NCI-H446 treated with DMSO at 0.1 percent for 48 hours (cell line): Measurements from ENCODE around the gene RGS10.
"Not testable (repeated sequence)": the region's sequence is repeated elsewhere in the genome, so short reads cannot be mapped to it uniquely, and the experiment has no call there.

ENCODE experiments used
- DNase-seq: peaks from one replicate; lab custom pipeline; 2025; lab: John Stamatoyannopoulos, UW

Gene RGS10

DNA sequence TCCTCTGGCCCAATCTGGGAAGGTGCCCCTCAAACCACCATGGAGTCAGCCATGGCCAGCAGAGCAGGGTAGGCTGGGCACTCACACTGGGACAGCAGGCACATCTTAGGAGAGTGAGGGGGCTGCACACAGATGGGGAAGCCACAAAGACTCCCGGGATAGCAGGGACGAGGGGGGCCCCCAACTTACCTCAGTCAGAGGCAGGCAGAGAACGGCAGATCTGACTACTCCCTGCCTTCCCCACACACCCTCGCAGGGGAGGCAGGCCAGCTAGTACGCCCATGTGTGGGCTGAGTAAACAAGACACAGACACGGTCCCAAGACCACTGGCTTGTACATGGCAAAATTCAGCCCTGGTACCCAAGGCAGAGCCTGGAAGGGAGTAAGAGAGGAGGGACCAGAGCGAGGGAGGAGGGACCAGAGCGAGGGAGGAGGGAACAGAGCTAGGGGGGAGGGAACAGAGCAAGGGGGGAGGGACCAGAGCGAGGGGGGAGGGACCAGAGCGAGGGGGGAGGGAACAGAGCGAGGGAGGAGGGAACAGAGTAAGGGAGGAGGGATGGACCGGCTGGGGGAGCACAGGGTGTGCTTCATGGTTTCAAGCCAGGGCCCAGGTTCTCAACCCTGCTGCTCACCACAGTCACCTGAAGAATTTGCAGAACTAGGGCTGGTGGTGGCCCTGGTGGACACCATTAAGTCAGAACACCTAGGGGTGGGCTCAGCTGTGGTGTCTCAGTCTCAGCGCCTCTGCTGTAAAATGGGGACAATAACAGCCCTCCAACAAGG lies 73.8 kb downstream of the RGS10 start:
- DNase-seq: no peak

DNA sequence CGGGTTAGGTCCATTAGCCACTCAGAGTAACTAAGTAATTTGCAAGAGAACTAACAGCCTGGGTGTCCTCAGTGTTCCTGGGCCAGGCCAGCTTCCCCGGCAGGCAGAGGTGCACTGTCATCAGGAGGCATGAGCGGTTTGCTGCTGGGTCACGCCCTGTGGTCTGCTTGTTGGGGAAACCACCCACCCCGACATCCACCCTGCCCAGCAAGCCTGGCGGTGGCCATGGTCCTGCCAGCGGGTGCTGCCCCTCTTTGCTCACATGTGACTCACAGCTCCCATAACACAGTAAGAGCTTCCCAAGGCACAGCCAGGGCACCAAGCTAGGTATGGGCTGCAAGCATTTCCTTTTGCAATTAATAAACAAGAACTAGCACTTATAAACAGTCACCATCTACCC lies 75.9 kb downstream of the RGS10 start:
- DNase-seq: no peak

DNA sequence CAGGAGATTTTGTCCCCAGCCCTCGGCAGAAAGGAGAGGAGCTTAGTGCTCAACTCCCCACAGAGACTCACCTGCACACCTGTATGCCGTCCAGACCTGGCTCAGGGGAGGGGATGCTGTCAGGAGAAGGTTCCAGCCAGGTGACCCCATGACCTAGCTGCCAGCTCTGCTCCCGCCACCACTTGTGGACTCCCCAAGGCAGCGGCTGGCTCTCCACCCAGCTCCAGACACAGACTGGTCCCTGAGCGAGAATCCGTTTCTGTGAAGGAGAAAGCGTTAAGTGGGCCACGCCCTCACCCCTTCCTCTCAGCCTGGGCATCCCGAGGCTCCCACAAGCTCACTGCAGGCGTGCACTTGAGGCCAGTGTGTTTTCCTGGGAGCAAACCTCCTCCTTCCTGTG lies 76.4 kb downstream of the RGS10 start:
- DNase-seq: no peak

DNA sequence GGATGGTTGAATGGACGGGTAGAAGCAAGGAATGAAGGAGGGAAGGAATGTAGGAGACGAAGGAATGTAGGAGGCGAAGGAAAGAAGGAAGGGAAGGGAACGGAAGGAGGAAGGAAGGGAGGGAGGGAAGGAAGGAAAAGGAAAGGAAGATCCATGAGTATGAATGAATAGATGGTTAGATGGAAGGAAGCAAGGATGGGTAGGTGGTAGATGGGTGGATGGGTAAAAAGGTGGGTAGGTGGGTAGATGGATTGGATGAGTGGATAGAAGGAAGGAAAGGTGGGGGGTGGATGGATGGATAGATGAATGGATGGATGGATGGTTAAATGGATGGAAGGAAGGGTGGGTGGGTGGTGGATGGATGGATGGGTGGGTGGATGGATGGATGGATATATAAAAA lies 77.4 kb downstream of the RGS10 start:
- no peak for DNase-seq

DNA sequence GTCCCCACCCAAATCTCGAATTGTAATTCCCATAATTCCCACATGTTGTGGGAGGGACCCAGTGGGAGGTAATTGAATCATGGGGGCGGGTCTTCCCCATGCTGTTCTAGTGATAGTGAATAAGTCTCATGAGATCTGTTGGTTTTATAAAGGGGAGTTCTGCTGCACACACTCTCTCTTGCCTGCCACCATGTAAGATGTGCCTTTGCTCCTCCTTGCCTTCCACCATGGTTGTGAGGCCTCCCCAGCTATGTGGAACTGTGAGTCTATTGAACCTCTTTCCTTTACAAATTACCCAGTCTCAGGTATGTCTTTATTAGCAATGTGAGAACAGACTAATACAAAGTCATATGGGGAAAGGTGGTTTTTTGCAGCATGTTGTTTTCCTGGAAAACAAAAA lies 79.3 kb downstream of the RGS10 start:
- DNase-seq: not testable (repeated sequence)

DNA sequence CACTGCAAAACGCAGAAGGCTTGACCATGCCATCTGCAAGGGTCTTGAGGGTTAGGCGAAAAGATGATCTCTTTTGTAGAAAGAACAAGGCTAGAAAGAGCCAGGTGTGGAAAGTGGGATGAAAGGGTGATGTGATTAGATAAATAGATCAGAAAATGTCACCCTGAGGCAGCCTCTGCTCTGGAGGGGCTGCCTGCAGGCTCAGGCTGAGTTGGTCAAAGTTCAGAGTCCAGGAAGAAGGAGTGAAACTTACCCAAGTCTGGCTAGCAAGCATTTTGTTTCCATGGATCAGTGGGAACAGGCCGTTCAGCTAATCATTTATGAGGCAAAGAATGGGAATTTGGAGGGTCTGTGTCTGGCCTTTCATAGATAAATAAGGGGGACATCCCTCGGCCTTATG lies 79.7 kb downstream of the RGS10 start:
- no peak for DNase-seq

DNA sequence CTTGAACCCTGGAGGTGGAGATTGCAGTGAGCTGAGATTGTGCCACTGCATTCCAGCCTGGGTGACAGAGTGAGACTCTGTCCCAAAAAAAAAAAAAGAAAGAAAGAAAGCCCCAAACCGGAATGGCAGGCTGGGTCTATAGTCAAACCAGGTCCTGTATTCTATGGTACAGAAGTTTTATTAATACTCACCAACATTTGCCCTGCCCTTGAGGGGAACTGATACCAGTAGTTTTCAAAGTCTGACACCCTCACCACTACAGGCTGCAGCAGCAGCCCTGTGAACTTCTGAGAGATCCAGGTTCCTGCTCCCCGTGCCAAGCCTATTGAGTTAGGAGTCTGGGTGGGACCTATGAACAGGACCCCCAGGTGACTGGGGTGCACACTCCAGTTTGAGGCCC lies 80.6 kb downstream of the RGS10 start:
- no peak for DNase-seq

DNA sequence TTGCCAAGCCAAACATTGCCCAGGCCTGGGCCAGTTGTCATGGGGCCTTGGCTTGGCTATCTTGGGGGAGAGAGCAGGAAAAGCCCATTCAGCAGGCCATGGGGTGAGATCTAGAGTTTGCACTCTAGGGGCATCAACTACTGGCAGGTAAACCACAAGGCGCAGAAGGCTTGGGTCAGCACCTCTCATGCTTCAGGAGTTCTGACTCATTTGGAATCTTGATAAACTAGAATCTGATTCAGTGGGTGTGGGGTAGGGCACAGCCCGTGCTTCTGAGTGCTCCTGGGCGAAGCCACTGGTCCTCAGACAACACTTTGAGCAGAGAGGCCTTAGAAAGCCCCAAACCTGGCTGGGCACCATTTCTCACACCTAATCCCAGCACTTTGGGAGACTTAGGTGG lies 81.1 kb downstream of the RGS10 start:
- no peak for DNase-seq

DNA sequence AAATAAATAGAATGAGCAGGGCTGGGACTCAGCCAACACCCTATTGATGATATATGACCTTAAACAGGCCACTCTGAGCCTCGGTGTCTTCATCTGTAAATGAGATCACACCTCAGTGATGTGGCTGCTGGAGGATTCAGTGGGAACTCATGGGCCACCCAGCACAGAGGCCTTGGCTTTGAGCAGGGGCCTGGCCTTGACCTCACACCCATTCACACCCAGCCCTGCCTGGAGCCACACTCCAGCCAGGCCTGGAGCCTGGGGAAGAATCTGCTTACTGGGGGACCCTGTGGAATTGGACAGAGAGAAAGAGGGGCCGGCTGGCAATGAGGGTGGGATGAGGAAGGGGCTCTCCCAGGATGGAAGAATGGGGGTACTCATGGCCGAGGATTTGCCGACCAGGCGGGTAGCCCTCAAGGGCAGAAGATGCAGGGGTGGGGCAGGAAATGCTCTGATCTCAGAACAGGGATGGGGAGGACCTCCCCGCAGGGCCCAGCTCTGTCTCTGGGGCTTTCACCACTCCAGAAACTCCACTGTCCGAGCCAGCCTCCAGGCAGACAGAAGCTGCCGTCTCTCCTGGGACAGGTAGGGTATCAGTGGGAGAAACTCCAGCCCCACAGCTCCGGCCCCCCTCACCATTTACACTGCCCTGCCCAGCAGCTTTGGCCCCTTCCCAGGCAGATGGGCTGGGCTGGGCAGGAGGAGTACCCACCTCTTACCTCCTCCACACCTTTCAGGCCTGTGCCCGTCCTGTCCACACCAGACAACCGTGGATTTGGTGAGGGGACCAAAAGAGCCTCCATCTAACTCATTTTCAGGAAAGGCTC lies 81.9 kb downstream of the RGS10 start:
- no peak for DNase-seq

DNA sequence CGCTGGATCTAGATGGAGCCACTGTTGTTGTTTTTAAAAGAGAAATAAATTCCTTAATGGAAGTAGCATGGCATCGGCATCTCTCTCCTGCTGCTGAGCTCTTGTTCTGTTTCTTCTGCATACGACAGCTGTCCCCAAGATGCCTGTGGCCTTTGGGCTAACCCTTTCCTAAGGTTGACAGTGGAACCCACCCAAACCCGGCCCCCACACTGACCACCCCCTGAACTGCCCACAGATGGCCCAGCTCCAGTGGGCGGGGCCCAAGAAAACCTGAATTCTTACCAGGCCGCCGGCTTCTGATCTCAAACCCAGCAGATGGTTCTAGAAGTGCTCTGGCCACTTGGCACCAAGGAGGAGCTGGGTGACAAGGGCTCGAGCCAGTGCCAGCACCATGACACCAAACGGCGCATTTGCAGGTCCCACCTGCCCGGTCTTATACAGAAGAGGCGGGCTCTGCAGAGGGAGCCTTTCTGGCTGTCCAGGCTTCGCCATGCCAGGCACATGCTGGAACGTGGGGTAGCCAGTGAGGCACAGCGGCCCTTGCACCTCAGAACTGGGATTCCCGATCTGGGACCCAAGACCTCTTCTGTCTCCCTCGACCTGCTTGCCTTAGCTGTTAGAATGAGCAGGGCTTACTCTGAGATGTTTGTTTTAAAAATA lies 82.7 kb downstream of the RGS10 start:
- DNase-seq: no peak

DNA sequence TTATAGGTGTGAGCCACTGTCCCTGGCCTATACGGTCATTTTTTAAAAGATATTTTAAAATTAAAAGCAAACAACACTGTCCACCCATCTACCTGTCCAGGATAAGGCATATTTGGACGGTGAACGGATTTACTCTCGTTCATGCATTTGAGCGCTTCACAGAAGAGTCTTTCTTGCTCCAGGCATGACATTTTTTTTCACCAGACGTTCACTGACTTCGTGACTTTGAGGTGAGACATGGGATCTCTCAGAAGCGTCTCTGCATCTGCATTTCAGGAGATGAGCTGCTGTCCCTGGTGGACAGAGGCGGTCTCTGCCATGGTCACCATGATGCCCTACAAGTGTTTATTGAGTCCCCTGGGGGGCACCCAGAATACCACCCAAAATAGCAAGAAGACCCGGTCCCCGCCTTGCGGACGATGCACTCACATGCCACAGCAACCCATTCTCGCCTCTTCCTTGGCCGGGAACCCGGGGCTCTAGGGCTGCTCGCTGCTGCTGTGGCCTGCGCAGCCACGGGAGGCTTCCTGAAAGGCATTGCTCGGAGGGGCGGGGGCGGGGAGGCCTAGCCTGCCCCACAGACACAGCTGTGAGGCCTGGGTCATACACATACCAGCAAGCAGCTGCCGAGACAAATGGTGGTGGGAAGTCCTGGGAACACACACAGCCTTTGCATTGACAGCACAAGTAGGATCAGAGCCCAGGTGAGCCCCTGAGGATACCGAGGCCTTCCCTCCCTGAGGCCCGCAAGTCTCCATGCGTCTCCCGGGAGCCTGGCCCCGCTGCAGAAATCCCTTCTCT lies 84.4 kb downstream of the RGS10 start:
- no peak for DNase-seq

DNA sequence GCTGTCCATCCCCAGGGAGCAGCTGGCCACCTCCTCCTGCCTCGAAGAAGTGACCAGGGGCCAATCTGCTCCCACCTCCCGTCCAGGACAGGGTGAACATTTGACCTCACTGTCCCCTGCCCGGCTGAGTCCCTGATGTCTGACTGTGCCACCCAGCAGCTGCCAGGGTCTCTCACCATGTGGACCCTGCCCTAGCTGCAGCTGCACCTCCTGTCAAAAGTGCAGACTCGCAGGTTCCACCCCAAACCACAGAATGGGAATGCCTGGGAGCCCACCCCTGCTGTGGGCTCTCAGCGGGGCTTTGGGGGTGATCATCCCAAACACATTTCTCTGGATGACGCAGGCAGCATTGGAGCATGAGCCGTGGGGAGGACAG lies 86.1 kb downstream of the RGS10 start:
- no peak for DNase-seq

DNA sequence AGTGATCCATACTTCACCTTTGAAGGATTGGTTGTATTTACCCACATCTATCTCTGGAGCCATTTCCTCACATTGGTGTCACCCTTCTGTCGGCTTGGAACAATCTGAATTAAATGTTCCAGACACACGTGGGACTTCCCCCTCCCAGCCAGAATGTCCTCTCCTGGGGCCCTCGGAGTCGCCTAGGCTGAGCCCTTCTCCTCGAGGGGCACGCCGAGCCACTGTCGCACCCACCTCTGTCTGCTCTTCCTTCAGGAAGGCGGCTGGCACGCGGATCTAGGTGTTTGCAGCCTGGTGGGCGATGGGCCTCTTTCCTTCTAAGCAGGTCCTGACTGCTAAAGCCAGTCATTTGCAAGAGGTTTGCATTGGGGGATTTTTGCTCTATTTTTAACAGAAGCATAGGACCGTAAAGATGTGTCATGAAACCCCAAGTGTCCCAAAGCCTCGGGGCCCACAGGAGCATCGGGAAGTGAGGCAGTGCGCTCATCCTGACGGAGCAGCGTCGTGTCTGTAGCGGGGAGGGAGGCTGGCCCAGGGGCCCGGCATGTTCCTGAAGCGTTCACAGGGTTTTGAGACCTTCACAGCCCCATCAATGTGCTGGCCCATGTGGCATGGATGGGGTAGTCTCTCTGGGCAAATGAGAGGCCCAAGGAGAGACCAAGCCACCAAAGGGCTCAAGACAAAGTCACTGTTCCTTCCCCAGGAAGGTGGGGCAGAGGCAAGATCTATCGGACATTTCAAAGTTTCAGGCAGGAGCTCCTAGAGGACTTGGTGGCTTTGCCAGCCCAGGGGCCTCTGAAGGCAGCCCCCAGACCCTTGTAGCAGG lies 86.7 kb downstream of the RGS10 start:
- DNase-seq: no peak

DNA sequence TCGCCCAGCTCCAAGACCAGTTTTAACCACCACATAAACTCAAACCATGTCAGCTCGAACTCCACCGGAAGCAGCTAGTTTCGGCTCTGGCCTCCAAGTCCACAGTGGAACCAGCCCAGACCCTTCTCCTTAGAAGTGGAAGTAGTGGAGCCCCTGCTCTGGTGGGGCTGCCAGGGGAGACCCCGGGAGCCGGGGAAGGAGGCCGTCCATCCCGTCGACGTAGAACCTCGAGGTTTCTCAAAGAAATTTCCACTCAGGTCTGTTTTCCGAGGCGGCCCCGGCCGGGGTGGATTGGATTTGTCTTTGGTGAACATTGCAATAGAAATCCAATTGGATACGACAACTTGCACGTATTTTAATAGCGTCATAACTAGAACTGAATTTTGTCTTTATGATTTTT lies 87.5 kb downstream of the RGS10 start:
- no peak for DNase-seq

DNA sequence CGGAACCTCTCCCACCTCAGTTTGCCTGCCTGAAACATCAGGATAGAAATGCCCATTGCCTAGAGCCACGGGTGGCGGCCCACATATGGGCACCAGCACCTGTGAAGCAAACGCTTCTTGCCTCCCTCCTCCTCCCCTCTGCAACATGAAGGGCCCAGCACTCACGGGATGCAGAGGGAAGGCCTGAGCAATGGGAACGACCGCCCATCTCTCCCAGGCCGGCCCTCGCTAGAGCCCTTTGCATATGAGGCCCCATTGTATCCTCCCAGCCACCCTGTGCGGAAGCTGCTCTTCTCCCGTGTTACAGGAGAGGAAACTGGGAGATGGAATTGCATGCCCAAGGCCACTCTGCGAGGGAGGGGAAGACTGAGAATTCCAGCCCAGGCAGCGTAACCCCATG lies 88.2 kb downstream of the RGS10 start:
- DNase-seq: no peak

DNA sequence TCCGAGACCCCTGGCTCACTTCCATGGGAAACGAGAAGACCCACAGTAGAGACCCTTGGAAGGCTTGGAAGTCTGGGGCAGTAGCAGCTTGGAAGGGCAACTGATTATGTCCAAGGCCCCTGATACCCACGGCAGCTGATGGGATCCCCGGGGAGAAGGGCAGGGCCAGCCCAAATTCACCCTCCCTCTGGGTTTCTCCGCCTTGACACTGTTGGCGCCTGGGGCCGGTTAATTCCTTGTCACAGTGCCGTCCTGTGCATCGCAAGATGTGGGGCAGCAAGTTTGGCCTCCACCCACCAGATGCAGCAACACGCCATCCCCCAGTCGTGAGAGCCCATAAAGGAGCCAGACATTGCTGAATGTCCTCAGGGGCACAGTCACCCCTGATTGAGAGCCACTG lies 89.2 kb downstream of the RGS10 start:
- DNase-seq: no peak

DNA sequence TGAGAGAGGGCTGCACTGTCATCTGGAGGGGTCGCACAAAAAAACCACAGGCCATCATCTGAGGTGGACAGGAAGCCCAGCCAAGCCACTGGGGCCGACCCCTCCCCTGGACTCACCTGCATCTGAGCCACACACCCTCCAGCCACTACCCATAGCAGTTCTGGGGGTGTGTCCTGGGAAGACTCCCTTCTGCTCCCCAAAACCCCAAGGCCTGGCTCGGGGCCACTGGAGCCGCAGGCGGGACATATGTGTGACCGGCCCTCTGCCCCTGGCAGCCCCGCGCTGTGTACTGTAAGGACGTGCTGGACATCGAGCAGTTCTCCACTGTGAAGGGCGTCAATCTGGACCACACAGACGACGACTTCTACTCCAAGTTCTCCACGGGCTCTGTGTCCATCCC lies 90.1 kb downstream of the RGS10 start:
- DNase-seq: no peak

DNA sequence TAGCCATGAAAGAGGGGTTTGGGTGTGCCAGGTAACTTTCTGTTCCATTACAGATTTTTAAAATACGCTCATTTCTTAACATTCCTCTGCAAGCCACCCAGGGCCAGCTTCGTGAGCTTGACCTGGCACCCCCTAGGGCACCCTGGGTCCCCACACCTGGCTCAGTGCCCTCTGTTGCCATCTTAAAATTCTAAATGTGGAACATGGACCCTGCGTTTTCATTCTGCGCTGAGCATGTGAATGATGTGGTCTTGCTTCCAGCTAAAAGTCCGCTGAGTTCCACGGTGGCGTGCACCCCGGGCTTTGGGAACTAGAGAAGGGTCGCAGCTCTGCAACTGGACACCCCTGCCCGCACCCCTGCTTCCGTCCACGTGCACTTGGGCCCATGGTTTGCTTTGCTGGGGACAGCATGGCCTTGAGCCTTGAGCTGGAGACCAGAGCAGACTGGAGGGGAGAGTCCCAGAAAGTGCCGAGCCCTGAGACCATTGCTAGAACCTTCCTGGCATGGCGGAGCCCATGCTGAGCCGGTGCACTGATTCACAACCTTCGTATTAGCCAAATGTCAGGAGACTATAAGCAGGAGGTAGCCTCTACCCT lies 91.1 kb downstream of the RGS10 start:
- DNase-seq: no peak

DNA sequence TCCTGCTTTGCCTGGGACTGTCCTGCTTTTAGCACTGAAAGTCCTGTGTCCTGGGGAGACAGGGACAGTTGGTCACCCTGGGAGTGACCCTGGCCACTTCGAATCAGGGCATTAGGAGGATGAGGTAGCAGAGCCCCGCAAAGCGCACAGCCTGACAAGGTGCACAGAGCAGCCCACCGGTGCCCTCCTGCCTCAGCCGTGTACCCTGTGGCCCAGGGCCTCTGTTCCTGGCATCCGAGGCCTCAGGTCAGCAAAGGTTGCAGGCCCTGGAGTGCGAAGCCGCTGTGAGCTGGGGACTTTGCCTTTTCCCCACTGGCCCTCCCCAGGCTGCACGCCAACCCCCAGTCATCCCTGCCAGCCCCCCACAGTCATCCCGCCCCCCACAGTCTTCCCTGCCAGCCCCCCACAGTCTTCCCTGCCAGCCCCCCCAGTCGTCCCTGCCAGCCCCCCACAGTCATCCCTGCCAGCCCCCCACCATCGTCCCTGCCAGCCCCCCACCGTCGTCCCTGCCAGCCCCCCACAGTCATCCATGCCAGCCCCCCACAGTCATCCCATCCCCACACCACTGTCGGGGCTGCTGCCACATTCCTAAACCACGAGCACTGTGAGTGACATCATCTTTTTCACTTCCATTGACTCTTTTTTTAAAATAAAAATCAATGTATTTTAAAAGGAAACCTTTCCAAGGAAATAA lies 91.8 kb downstream of the RGS10 start:
- no peak for DNase-seq
